Measurements from ENCODE around the gene SFT2D3.

The SFT2D3 gene

DNA sequence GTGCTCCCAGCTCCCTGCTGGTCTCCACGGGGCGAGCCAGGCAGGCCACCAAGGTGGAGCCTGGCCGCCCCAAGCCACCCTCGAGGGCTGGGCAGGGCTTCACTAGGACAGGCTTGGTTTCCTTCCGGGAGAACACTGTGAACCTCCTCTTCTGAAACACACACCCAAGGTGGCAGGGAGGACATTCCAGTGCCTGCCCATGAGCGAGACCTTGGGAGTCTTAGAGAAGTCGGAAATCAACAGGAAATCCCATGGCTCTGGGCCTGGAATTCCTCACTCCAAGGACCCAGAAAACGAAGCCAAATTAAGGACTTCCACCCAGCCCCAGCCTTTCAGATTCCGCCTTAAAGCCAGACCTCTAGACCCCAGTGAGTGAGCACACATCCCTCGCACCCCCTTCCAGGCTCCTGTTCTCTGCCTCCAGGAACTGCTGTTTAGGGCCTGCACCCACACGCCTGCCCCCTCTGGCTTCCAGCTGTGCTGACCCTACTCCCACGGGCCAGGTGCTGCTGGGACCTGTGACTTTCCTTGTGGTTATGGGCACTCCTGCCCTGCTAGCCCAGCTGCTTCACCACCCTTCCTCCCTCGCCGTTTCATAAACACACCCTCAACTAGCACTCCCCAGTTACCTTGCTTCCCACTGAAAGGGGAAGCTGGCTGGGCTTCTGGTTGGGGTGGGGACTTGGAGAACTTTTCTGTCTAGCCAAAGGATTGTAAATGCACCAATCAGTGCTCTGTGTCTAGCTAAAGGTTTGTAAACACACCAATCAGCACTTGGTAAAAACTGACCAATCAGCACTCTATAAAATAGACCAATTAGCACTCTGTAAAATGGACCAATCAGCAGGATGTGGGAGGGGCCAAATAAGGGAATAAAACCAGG, 41.6 kb upstream of the SFT2D3 start:
- Histone ChIP-seq H3K4me3 (ENCODE audit: low read length) (no peak overlapping the region), H3K4me1 (ENCODE audit: insufficient read depth, low read length) (peaks cover 15% of the 10 kb centered on the region), H3K36me3 (ENCODE audit: insufficient read depth, low read length) (no peaks in the 10 kb centered on the region), H2AFZ (ENCODE audit: low read depth, low read length) (no peak overlapping the region), H3K9me3 (ENCODE audit: low read length) (no peaks in the 10 kb centered on the region), H3K27me3 (ENCODE audit: insufficient read depth, low read length) (peaks cover 20% of the 10 kb centered on the region)

DNA sequence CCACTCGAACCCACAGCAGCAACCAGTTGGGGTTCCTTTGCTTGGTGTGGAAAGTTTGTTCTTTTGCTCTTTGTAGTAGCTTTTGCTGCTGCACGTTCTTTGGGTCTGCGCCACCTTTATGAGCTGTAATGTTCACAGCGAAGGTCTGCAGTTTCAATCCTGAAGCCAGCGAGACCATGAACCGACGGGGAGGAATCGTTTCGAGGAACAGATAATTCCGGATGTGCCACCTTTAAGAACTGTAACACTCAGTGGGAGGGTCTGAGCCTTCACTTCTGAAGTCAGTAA, 41.1 kb upstream of the SFT2D3 start:
- no peak overlapping the region for H2AFZ ChIP-seq (ENCODE audit: low read depth, low read length)
- peaks cover 15% of the 10 kb centered on the region for H3K4me1 ChIP-seq (ENCODE audit: insufficient read depth, low read length)

DNA sequence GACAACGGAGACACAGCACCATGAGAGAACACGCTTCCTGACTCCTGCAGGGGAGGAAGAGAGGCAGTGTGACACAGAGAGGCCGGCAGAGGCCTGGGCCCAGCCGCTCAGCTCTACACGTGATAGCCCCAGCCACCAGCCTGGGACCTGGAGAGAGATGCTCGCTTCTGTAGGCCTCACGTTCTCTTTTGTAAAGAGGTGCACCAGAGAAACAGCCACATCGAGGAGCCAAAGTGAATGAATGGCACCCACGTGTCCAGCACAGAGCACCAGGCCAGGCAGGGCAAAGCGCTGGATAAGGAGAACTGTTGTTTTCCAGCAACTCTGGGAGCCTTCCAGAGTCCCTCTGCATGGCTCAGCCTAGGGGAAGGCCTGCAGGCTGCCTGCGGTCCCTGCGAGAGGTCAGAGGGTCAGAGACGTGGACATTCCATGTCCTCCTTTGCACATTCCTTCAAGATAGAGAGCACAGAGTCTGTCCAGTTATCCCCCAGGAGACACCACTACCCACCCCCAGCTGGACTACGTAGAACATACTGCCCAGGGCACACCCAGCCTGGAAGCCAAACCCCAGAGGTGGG, 40.1 kb upstream of the SFT2D3 start:
- Histone ChIP-seq H3K4me3 (ENCODE audit: low read length) (no peak overlapping the region), H3K27me3 (ENCODE audit: insufficient read depth, low read length) (peaks cover 35% of the 10 kb centered on the region), H3K9me3 (ENCODE audit: low read length) (peaks cover 2% of the 10 kb centered on the region), H3K4me1 (ENCODE audit: insufficient read depth, low read length) (peaks cover 8% of the 10 kb centered on the region), H3K36me3 (ENCODE audit: insufficient read depth, low read length) (no peaks in the 10 kb centered on the region), H2AFZ (ENCODE audit: low read depth, low read length) (no peak overlapping the region)

More for the DNA sequence above, 41.1 kb upstream of the SFT2D3 start:
- Histone ChIP-seq H3K27me3 (ENCODE audit: insufficient read depth, low read length) (peaks cover 26% of the 10 kb centered on the region), H3K36me3 (ENCODE audit: insufficient read depth, low read length) (no peaks in the 10 kb centered on the region), H3K4me3 (ENCODE audit: low read length) (no peak overlapping the region), H3K9me3 (ENCODE audit: low read length) (peaks cover 1% of the 10 kb centered on the region)

DNA sequence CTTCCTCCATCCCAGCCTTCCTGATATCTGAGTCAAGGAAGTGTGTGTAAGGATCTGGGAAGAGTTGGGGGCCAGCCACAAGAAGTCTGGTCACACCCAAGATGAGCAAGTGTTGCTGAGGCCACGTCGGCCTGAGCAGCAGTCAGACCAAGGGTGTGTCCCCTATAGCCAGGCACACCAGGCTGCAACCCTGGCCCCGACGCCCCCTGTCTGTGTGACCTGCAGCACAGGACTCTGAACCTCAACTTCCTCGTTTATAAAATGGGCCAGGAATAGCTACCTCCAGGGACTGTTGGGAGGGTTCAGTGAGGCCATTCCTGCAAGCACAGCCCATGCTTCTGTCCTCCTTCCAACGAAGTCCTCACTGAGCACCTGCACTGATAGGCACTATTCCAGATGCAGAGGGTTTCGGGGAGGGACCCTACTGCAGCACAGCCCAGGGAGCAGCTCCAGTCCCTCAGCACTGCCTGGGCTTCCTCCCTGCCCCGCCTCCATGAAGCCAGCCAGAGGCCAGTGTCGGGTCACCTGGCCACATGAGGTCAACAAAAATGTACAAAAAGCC, 39.3 kb upstream of the SFT2D3 start:
- no peaks in the 10 kb centered on the region for H3K36me3 ChIP-seq (ENCODE audit: insufficient read depth, low read length)
- H3K4me3 ChIP-seq (ENCODE audit: low read length) = no peak overlapping the region
- peaks cover 2% of the 10 kb centered on the region for H3K9me3 ChIP-seq (ENCODE audit: low read length)
- no peak overlapping the region for H2AFZ ChIP-seq (ENCODE audit: low read depth, low read length)
- peaks cover 42% of the 10 kb centered on the region for H3K27me3 ChIP-seq (ENCODE audit: insufficient read depth, low read length)
- peaks cover 8% of the 10 kb centered on the region for H3K4me1 ChIP-seq (ENCODE audit: insufficient read depth, low read length)

DNA sequence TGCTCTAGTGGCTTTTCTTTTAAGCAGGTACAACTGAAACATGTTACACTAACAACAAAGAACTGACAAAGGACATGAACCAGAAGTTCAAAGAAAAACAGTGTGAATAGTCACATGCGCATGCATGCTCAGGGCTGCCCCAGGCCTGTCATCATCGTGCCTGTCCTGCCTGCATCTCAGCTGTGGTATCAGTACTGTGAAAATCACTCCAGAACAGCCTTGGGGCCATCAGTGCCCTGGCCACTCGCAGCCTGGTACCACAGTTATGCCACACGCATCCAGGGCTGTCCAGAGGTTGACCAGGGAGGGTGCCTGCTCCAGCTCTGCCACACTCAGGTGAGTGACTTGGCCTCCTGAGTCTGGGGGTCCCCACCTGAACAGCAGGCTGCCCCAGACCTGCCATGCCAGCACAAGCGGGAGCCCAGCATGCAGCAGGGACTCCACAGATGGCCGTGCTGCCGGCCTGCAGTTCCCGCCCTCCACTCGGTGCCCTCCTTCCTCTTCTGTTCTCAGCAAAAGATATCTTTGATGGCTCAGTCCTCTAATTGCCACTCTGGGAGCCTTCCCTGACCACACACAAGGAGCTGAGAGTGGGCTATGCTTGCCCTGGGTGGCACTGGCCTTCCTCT, 38.2 kb upstream of the SFT2D3 start:
- Histone ChIP-seq H2AFZ (ENCODE audit: low read depth, low read length) (no peak overlapping the region), H3K4me3 (ENCODE audit: low read length) (no peak overlapping the region), H3K27me3 (ENCODE audit: insufficient read depth, low read length) (peaks cover 42% of the 10 kb centered on the region), H3K36me3 (ENCODE audit: insufficient read depth, low read length) (no peaks in the 10 kb centered on the region), H3K4me1 (ENCODE audit: insufficient read depth, low read length) (peaks cover 8% of the 10 kb centered on the region), H3K9me3 (ENCODE audit: low read length) (peaks cover 2% of the 10 kb centered on the region)

DNA sequence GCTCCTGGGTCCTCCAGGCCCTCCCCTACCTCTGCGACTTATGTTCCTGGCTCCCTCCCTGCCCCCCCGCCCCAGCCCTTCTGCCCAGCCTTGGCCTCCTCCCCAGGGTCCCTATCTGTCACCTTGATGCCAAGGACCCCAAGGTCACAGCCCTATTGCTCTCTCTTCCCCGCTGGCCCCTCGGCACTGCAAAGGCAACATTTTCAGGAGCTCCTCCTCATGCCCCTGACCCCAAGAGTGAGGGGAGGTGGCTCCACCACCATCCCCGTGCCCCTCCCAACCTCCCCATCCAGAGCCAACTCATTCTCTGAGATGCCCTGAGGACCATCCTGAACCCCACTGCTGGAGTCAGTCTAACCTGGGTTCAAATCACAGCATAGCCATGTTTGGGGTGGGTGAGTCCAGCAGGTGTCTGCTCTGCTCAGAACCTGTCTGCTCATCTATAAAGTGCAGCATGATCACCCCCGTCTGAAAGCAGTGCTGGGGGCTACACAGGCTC, 37.7 kb upstream of the SFT2D3 start:
- Histone ChIP-seq H3K9me3 (ENCODE audit: low read length) (peaks cover 2% of the 10 kb centered on the region), H3K4me1 (ENCODE audit: insufficient read depth, low read length) (peaks cover 8% of the 10 kb centered on the region), H2AFZ (ENCODE audit: low read depth, low read length) (no peak overlapping the region), H3K27me3 (ENCODE audit: insufficient read depth, low read length) (peaks cover 42% of the 10 kb centered on the region), H3K36me3 (ENCODE audit: insufficient read depth, low read length) (no peaks in the 10 kb centered on the region), H3K4me3 (ENCODE audit: low read length) (no peak overlapping the region)

DNA sequence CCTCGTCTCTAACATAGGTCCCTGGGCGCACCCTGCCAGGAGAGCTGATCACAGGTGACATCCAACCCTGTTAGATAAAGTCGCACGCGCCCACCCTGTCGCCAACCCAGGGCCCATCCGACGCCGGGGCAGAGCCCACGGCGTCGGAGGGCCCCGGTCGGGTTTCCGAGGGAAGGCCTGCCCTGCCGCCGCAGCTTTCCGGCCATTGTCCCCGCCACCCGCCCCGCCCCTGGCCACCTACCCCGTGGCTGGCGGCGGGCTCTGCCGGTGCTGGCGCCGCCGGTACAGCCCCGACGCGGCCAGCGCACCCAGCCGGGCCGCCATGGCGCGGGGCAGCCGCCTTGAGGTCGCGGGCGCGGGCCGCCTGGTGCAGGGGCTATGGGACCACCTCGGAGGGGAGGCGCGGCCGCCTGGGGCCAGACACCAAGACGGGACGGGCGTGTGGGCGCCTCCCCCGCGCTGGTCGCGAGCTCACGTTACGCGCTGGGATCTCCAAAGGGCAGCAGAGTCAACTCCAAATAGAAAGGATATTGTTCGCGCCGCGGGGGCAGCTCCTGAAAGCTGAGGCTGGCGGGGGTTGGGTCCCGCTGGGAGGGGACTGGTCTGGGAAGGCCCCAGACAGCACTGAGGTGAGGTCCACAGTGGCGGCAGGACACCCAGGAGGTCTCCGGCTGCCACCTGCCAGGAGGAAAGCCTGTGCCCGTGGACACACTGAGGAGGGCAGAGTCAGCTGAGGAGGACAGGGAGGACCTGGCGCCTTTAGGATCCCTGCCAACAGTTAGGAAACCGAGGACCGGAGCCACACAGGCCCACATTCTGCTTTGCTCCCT, 37.0 kb upstream of the SFT2D3 start:
- H3K36me3 ChIP-seq (ENCODE audit: insufficient read depth, low read length) = no peaks in the 10 kb centered on the region
- H3K9me3 ChIP-seq (ENCODE audit: low read length) = peaks cover 2% of the 10 kb centered on the region
- peaks cover 42% of the 10 kb centered on the region for H3K27me3 ChIP-seq (ENCODE audit: insufficient read depth, low read length)
- no peak overlapping the region for H3K4me3 ChIP-seq (ENCODE audit: low read length)
- H3K4me1 ChIP-seq (ENCODE audit: insufficient read depth, low read length) = peaks cover 8% of the 10 kb centered on the region
- no peak overlapping the region for H2AFZ ChIP-seq (ENCODE audit: low read depth, low read length)

DNA sequence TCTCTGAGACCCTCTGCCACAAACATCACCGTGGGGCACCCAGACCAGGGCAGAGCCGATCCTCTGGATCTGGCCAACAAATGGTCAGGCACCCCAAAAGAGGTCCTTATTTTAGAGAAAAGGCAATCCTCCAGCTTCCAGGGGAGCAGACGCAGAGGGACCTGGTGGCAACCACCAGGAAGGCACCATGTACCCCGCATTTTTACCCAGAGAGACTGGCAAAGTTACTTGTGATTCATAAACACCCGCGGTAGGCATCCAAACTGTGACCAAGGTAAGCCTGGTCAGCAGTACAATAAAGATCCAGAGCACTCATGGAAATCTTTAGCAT, 36.4 kb upstream of the SFT2D3 start:
- H3K9me3 ChIP-seq (ENCODE audit: low read length) = peaks cover 2% of the 10 kb centered on the region
- H3K27me3 ChIP-seq (ENCODE audit: insufficient read depth, low read length) = peaks cover 42% of the 10 kb centered on the region

DNA sequence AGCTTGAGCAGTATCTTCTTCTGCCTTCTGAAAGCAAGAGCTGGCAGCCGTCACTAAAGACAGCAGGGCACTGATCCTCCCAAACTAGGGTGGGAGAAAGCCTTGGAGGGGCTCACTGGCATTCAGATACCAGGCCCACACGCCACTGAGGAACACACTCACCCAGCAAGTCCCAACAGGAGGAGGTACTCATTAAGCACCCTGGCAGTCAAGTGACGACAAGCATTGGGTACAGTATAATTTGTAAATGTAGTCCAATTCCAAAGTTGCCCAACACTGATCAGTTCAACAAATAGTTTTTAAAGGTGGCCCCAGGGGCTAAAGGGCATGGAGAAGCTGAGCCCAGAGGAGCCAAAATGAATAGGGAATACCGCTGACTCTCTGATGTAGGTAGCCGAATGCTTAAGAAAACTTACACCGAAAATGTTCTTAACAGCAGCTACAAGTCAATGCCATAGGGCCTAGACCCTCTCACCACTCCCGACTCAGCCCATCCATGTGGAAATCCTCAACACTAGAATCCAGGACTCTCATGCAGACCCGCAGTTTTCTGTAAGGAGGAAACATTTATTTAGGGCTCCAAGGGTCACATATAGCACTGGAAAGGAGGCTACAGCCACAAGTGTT, 35.9 kb upstream of the SFT2D3 start:
- Histone ChIP-seq H3K36me3 (ENCODE audit: insufficient read depth, low read length) (no peaks in the 10 kb centered on the region), H3K27me3 (ENCODE audit: insufficient read depth, low read length) (peaks cover 42% of the 10 kb centered on the region), H3K9me3 (ENCODE audit: low read length) (peaks cover 2% of the 10 kb centered on the region), H3K4me3 (ENCODE audit: low read length) (no peak overlapping the region), H2AFZ (ENCODE audit: low read depth, low read length) (no peak overlapping the region), H3K4me1 (ENCODE audit: insufficient read depth, low read length) (peaks cover 8% of the 10 kb centered on the region)

More for the DNA sequence above, 36.4 kb upstream of the SFT2D3 start:
- Histone ChIP-seq H3K4me1 (ENCODE audit: insufficient read depth, low read length) (peaks cover 8% of the 10 kb centered on the region), H2AFZ (ENCODE audit: low read depth, low read length) (no peak overlapping the region), H3K4me3 (ENCODE audit: low read length) (no peak overlapping the region), H3K36me3 (ENCODE audit: insufficient read depth, low read length) (no peaks in the 10 kb centered on the region)

DNA sequence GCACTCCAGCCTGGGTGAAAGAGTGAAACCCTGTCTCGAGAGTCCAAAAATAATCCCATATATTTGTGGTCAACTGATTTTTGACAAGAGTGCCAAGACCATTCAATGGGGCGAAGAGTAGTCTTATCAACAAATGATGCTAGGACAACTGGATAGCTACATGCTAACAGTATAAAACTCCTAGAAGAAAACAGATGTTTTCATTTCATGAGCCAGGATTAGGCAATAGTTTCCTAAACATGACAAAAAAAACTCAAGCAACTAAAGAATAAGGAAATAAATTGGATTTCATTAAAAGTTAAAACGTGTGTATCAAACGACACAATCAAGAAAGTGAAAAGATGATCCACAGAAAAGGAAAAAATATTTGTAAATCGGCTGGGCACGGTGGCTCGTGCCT, 32.2 kb upstream of the SFT2D3 start:
- H3K36me3 ChIP-seq (ENCODE audit: insufficient read depth, low read length) = no peaks in the 10 kb centered on the region
- H3K4me1 ChIP-seq (ENCODE audit: insufficient read depth, low read length) = no peaks in the 10 kb centered on the region
- no peak overlapping the region for H2AFZ ChIP-seq (ENCODE audit: low read depth, low read length)
- peaks cover 54% of the 10 kb centered on the region for H3K27me3 ChIP-seq (ENCODE audit: insufficient read depth, low read length)
- no peak overlapping the region for H3K4me3 ChIP-seq (ENCODE audit: low read length)
- H3K9me3 ChIP-seq (ENCODE audit: low read length) = peaks cover 2% of the 10 kb centered on the region

DNA sequence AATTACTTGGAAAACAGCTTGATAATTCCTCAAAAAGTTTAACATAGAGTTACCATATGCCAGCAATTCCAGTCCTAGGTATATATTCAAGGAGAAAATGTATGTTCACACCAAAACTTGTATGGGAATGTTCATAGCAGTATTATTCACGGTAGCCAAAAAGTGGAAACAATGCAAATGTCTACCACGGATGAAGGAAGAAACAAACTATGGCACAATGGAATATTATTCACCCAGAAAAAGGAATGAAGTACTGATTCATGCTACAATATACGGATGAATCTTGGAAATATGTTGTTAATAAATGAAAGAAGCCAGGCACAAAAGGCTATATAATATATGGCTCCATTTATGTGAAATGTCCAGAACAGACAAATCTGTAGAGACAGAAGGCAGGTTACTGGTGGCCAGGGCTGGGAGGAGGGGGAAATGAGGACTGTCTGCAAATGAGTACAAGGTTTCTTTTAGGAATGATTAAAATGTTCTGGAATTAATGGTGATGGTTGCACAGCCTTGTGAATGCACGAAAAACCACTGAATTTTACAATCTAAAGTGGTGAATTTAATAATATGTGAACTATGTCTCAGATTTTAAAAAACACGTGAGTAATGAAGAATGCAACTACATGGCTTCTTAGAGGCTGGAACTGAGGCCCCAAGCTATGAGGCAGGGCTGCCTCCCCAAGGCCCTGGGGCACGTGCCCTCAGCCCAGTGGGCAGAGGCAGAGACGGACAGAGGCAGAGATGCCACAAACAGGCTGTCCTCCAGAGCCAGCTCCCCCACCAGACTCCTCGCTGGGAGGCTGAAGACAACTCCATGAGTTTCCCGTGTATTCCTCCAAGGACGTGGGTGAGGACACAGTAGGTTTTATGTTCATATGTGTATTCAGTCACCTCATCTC, 31.0 kb upstream of the SFT2D3 start:
- Histone ChIP-seq H3K27me3 (ENCODE audit: insufficient read depth, low read length) (peaks cover 51% of the 10 kb centered on the region), H2AFZ (ENCODE audit: low read depth, low read length) (no peak overlapping the region), H3K4me1 (ENCODE audit: insufficient read depth, low read length) (peaks cover 6% of the 10 kb centered on the region), H3K4me3 (ENCODE audit: low read length) (no peak overlapping the region), H3K9me3 (ENCODE audit: low read length) (no peaks in the 10 kb centered on the region), H3K36me3 (ENCODE audit: insufficient read depth, low read length) (no peaks in the 10 kb centered on the region)

DNA sequence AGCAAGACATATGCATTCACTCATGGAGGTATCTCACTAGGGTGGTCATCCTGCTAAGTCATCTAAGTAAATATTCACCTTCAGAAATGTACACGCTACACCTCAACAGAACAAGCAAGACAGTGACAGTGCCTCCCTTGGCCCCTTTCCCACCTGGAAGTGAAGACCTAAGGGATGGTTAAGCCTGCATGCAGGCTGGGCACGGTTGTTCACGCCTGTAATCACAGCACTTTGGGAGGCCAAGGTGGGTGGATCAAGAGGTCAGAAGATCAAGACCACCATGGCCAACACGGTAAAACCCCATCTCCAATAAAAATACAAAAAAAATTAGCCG, 30.4 kb upstream of the SFT2D3 start:
- Histone ChIP-seq H3K4me1 (ENCODE audit: insufficient read depth, low read length) (peaks cover 9% of the 10 kb centered on the region), H3K27me3 (ENCODE audit: insufficient read depth, low read length) (peaks cover 45% of the 10 kb centered on the region), H3K36me3 (ENCODE audit: insufficient read depth, low read length) (no peaks in the 10 kb centered on the region), H2AFZ (ENCODE audit: low read depth, low read length) (no peak overlapping the region), H3K4me3 (ENCODE audit: low read length) (no peak overlapping the region), H3K9me3 (ENCODE audit: low read length) (no peaks in the 10 kb centered on the region)
